H9 (cell line): ENCODE results near the gene ELF2. TPM values are rescaled to one million over a fixed set of nuclear protein-coding genes. Genes with fewer than 3 reads are reported as not detected.

ENCODE experiments used
- DNase-seq: peaks from one replicate; pipeline ENCODE4 v3.0.0-alpha.2; 2017
- H2AFZ ChIP-seq: one replicate; pipeline ENCODE4 v1.6.1; 2013; ENCODE audit warnings: mild to moderate bottlenecking, low read length, control low read depth, moderate library complexity
- H2AK5ac ChIP-seq: 2 replicates; pipeline ENCODE4 v1.6.1; 2013; ENCODE audit warnings: low read length, control low read depth, mixed read lengths; ENCODE audit not compliant: insufficient read length
- H2BK120ac ChIP-seq: one replicate; pipeline ENCODE4 v1.6.1; 2013; ENCODE audit warnings: low read depth, mild to moderate bottlenecking, low read length, control low read depth, inconsistent platforms; ENCODE audit not compliant: poor library complexity, severe bottlenecking
- H2BK12ac ChIP-seq: 2 replicates; pipeline ENCODE4 v1.6.1; 2013; ENCODE audit warnings: low read length, control low read depth, mixed read lengths, low read depth; ENCODE audit not compliant: insufficient read length
- H2BK15ac ChIP-seq: 2 replicates; pipeline ENCODE4 v1.6.1; 2013; ENCODE audit warnings: low read depth, low read length, control low read depth
- H2BK20ac ChIP-seq: one replicate; pipeline ENCODE4 v1.6.1; 2013; ENCODE audit warnings: low read depth, mild to moderate bottlenecking, low read length, control low read depth, inconsistent platforms; ENCODE audit not compliant: poor library complexity, severe bottlenecking
- H2BK5ac ChIP-seq: 2 replicates; pipeline ENCODE4 v1.6.1; 2013; ENCODE audit warnings: low read length, control low read depth, mixed read lengths; ENCODE audit not compliant: insufficient read length
- H3K14ac ChIP-seq: 2 replicates; pipeline ENCODE4 v1.6.1; 2013; ENCODE audit warnings: low read length, control low read depth; ENCODE audit not compliant: insufficient read depth
- H3K18ac ChIP-seq: 2 replicates; pipeline ENCODE4 v1.6.1; 2013; ENCODE audit warnings: low read depth, mild to moderate bottlenecking, mixed read lengths, low read length, control low read depth; ENCODE audit not compliant: insufficient read length
- H3K23ac ChIP-seq: 2 replicates; pipeline ENCODE4 v1.6.1; 2013; ENCODE audit warnings: low read length, control low read depth, mixed read lengths, low read depth; ENCODE audit not compliant: insufficient read length
- H3K23me2 ChIP-seq: 2 replicates; pipeline ENCODE4 v1.6.1; 2013; ENCODE audit warnings: low read depth, mild to moderate bottlenecking, mixed read lengths, low read length, control low read depth; ENCODE audit not compliant: insufficient read length, poor library complexity, severe bottlenecking
- H3K27ac ChIP-seq: 2 replicates; pipeline ENCODE4 v1.5.1; 2013; ENCODE audit warnings: low read length, control low read depth, mixed read lengths, low read depth; ENCODE audit not compliant: insufficient read length
- H3K27me3 ChIP-seq: 2 replicates; pipeline ENCODE4 v1.6.1; 2013; ENCODE audit warnings: low read length, control low read depth, inconsistent platforms; ENCODE audit not compliant: insufficient read depth
- H3K4ac ChIP-seq: 2 replicates; pipeline ENCODE4 v1.6.1; 2013; ENCODE audit warnings: low read depth, mild to moderate bottlenecking, control low read depth, inconsistent platforms, low read length, moderate library complexity
- H3K4me1 ChIP-seq: 2 replicates; pipeline ENCODE4 v1.6.1; 2013; ENCODE audit warnings: low read length, control low read depth, inconsistent platforms; ENCODE audit not compliant: insufficient read depth
- H3K4me2 ChIP-seq: 2 replicates; pipeline ENCODE4 v1.6.1; 2013; ENCODE audit warnings: low read length, control low read depth, mixed read lengths; ENCODE audit not compliant: insufficient read length, insufficient read depth
- H3K56ac ChIP-seq: 2 replicates; pipeline ENCODE4 v1.6.1; 2013; ENCODE audit warnings: low read depth, mild to moderate bottlenecking, mixed read lengths, low read length, control low read depth; ENCODE audit not compliant: insufficient read length
- H3K79me1 ChIP-seq: 2 replicates; pipeline ENCODE4 v1.6.1; 2013; ENCODE audit warnings: low read depth, mild to moderate bottlenecking, moderate library complexity, low read length, control low read depth, inconsistent platforms; ENCODE audit not compliant: insufficient read depth, poor library complexity, severe bottlenecking
- H3K79me2 ChIP-seq: 2 replicates; pipeline ENCODE4 v1.6.1; 2013; ENCODE audit warnings: low read length, control low read depth, inconsistent platforms; ENCODE audit not compliant: insufficient read depth
- H3K9ac ChIP-seq: 2 replicates; pipeline ENCODE4 v1.6.1; 2013; ENCODE audit warnings: low read length, control low read depth, mixed read lengths; ENCODE audit not compliant: insufficient read length; ENCODE audit errors: extremely low read depth
- H3K9me3 ChIP-seq: one replicate; pipeline ENCODE4 v1.6.1; 2013; ENCODE audit warnings: low read depth, low read length, inconsistent platforms; ENCODE audit not compliant: control insufficient read depth
- H3T11ph ChIP-seq: one replicate; pipeline ENCODE4 v1.6.1; 2013; ENCODE audit warnings: mild to moderate bottlenecking, low read length, control low read depth, inconsistent platforms
- H4K20me1 ChIP-seq: one replicate; pipeline ENCODE4 v1.6.1; 2013; ENCODE audit not compliant: control insufficient read depth, insufficient read length, insufficient read depth
- H4K5ac ChIP-seq: 2 replicates; pipeline ENCODE4 v1.6.1; 2013; ENCODE audit warnings: low read depth, mild to moderate bottlenecking, mixed read lengths, low read length, control low read depth; ENCODE audit not compliant: insufficient read length
- H4K8ac ChIP-seq: replicated peaks from 2 replicates; pipeline ENCODE4 v1.6.1; 2013; ENCODE audit warnings: low read length, control low read depth, mixed read lengths, low read depth; ENCODE audit not compliant: insufficient read length
- H4K91ac ChIP-seq: 2 replicates; pipeline ENCODE4 v1.6.1; 2013; ENCODE audit warnings: low read depth, mild to moderate bottlenecking, moderate library complexity, mixed read lengths, low read length, control low read depth; ENCODE audit not compliant: insufficient read length
- H3K27ac Mint-ChIP-seq, 3 experiments: 2 replicates in 2 of 3; 3 replicates in 1 of 3; pipeline ENCODE4 v1.8.0; 2020 to 2021; ENCODE audit warnings: mixed read lengths in 3 of 3, mild to moderate bottlenecking in 1 of 3, moderate library complexity in 1 of 3
- H3K27me3 Mint-ChIP-seq: 2 replicates; pipeline ENCODE4 v1.8.0; 2021; ENCODE audit warnings: low read depth, mild to moderate bottlenecking, moderate library complexity, mixed read lengths
- H3K36me3 Mint-ChIP-seq, 3 experiments: 2 replicates in 2 of 3; 3 replicates in 1 of 3; pipeline ENCODE4 v1.8.0; 2020 to 2021; ENCODE audit warnings: low read depth in 3 of 3, mixed read lengths in 3 of 3; ENCODE audit not compliant: insufficient read depth in 1 of 3
- H3K4me1 Mint-ChIP-seq, 2 experiments: 2 replicates each; pipeline ENCODE4 v1.8.0; 2020; ENCODE audit warnings: mixed read lengths in 2 of 2
- H3K4me3 Mint-ChIP-seq, 2 experiments: 2 replicates in 1 of 2; 3 replicates in 1 of 2; pipeline ENCODE4 v1.8.0; 2020 to 2021; ENCODE audit warnings: mild to moderate bottlenecking in 2 of 2, mixed read lengths in 2 of 2, moderate library complexity in 1 of 2
- H3K9me3 Mint-ChIP-seq, 2 experiments: 2 replicates in 1 of 2; 3 replicates in 1 of 2; pipeline ENCODE4 v1.8.0; 2020; ENCODE audit warnings: mild to moderate bottlenecking in 2 of 2, mixed read lengths in 2 of 2, moderate library complexity in 1 of 2
- WGBS: extraction: QIAGEN DNeasy Blood & Tissue Kit; methylation state at CpG from one replicate; pipeline ENCODE4 v1.1.7; 2013; ENCODE audit warnings: missing lambda C conversion rate, low lambda C conversion rate, mixed read lengths; ENCODE audit not compliant: insufficient read length; ENCODE audit errors: extremely low coverage; 5-methylcytosine and 5-hydroxymethylcytosine counted together
- total RNA-seq: library from RNA; stranded (reverse); gene quantifications from 2 replicates; pipeline ENCODE4 v1.2.1, GENCODE V29; 2021
- TF ChIP-seq, protein P1 (sequence below): fragments of 200-600 bp; sonication (generic); conservative IDR thresholded peaks from 3 replicates; pipeline ENCODE4 v1.8.0; 2021; ENCODE audit warnings: antibody characterized with exemption, mild to moderate bottlenecking

Gene ELF2
- total RNA-seq, 1 experiment from 2014 or later, result 49.6 TPM

GRCh38 chr4:139092271-139092670 lies 84.7 kb downstream of the ELF2 start:
- H3K23ac ChIP-seq, result no peak overlapping the region
- H3K14ac ChIP-seq, result no peak overlapping the region
- H4K91ac ChIP-seq, result no peak overlapping the region
- H3K56ac ChIP-seq, result no peak overlapping the region
- H3K4ac ChIP-seq, result no peak overlapping the region
- no peak overlapping the region for H3K18ac ChIP-seq
- H4K20me1 ChIP-seq, result no peaks in the 10 kb centered on the region
- H3K23me2 ChIP-seq, result no peaks in the 10 kb centered on the region
- no peak overlapping the region for H2BK120ac ChIP-seq
- H3K79me1 ChIP-seq, result no peaks in the 10 kb centered on the region
- Mint-ChIP-seq H3K27ac (no peak overlapping the region), H3K9me3 (no peaks in the 10 kb centered on the region), H3K4me3 (no peak overlapping the region), H3K4me1 (no peaks in the 10 kb centered on the region), H3K36me3 (peaks cover 1 to 17% (median 4%) of the 10 kb centered on the region in 3 experiments; a peak in 4 of 7 replicates), H3K27me3 (no peaks in the 10 kb centered on the region; the same call in 1 of the 2 replicates)
- H2AK5ac ChIP-seq, result no peak overlapping the region
- H3K4me1 ChIP-seq, result no peaks in the 10 kb centered on the region
- H4K5ac ChIP-seq, result no peak overlapping the region
- TF ChIP-seq, protein P1, sequence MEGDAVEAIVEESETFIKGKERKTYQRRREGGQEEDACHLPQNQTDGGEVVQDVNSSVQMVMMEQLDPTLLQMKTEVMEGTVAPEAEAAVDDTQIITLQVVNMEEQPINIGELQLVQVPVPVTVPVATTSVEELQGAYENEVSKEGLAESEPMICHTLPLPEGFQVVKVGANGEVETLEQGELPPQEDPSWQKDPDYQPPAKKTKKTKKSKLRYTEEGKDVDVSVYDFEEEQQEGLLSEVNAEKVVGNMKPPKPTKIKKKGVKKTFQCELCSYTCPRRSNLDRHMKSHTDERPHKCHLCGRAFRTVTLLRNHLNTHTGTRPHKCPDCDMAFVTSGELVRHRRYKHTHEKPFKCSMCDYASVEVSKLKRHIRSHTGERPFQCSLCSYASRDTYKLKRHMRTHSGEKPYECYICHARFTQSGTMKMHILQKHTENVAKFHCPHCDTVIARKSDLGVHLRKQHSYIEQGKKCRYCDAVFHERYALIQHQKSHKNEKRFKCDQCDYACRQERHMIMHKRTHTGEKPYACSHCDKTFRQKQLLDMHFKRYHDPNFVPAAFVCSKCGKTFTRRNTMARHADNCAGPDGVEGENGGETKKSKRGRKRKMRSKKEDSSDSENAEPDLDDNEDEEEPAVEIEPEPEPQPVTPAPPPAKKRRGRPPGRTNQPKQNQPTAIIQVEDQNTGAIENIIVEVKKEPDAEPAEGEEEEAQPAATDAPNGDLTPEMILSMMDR, result no peak
- no peak overlapping the region for H2BK12ac ChIP-seq
- H3K9ac ChIP-seq, result no peak overlapping the region
- H3K27me3 ChIP-seq, result no peaks in the 10 kb centered on the region
- DNase-seq, result no peak
- no peak overlapping the region for H2BK15ac ChIP-seq
- no peak overlapping the region for H2AFZ ChIP-seq
- H2BK20ac ChIP-seq, result no peak overlapping the region
- WGBS, result no CpG with 5 or more reads among the region's 12 CpGs
- no peak overlapping the region for H3K27ac ChIP-seq
- H3K9me3 ChIP-seq, result no peaks in the 10 kb centered on the region
- H3K79me2 ChIP-seq, result no peaks in the 10 kb centered on the region; the same call in 1 of the 2 replicates
- no peak overlapping the region for H3K4me2 ChIP-seq
- no peak overlapping the region for H3T11ph ChIP-seq
- H4K8ac ChIP-seq, result no peak overlapping the region
- no peak overlapping the region for H2BK5ac ChIP-seq
